Lung (tissue), 12 donors: ENCODE data around the gene WDR90. TPM values are rescaled to one million over a fixed set of nuclear protein-coding genes. Genes with fewer than 3 reads are reported as not detected.

Experiments
- ATAC-seq: fragments of 200-7000 bp; cut with Tn5 transposase; one replicate; pipeline ENCODE4 v1.9.1; 2020; ENCODE audit warnings: moderate number of reproducible peaks; ENCODE audit not compliant: insufficient read depth, low FRiP score
- DNase-seq, 3 donors: peaks; one replicate each; pipeline ENCODE4 v3.0.0-alpha.2; 2013 to 2017
- H3K27ac ChIP-seq, 2 donors: one replicate each; pipeline ENCODE4 v1.5.1; 2013; ENCODE audit warnings: mild to moderate bottlenecking in 2 of 2, moderate library complexity in 2 of 2, control low read depth in 1 of 2, inconsistent platforms in 1 of 2, low read depth in 1 of 2, low read length in 1 of 2
- H3K27me3 ChIP-seq, 3 donors: one replicate each; pipeline ENCODE4 v1.5.1; 2013; ENCODE audit warnings: low read length in 2 of 3; ENCODE audit not compliant: control insufficient read depth in 3 of 3, insufficient read depth in 3 of 3
- H3K36me3 ChIP-seq, 4 donors: one replicate each; pipeline ENCODE4 v1.5.1; 2013; ENCODE audit warnings: low read length in 4 of 4, mild to moderate bottlenecking in 1 of 4, moderate library complexity in 1 of 4; ENCODE audit not compliant: control insufficient read depth in 4 of 4, insufficient read depth in 4 of 4
- H3K4me1 ChIP-seq, 5 donors: one replicate each; pipeline ENCODE4 v1.5.1; 2013; ENCODE audit warnings: low read length in 5 of 5, mild to moderate bottlenecking in 2 of 5, moderate library complexity in 1 of 5; ENCODE audit not compliant: control insufficient read depth in 5 of 5, insufficient read depth in 5 of 5
- H3K4me3 ChIP-seq: one replicate; pipeline ENCODE4 v1.5.1; 2013; ENCODE audit warnings: mild to moderate bottlenecking, control low read depth, moderate library complexity
- H3K9ac ChIP-seq, 2 donors: one replicate each; pipeline ENCODE4 v1.5.1; 2013; ENCODE audit warnings: low read length in 2 of 2, control low read depth in 1 of 2; ENCODE audit not compliant: insufficient read depth in 1 of 2
- H3K9me3 ChIP-seq, 4 donors: one replicate each; pipeline ENCODE4 v1.5.1; 2013; ENCODE audit warnings: low read length in 3 of 4, mild to moderate bottlenecking in 1 of 4, moderate library complexity in 1 of 4; ENCODE audit not compliant: control insufficient read depth in 4 of 4, insufficient read depth in 3 of 4
- CTCF ChIP-seq: IDR thresholded peaks from 2 replicates; pipeline ENCODE4 v1.5.1; 2012; ENCODE audit warnings: mild to moderate bottlenecking; ENCODE audit errors: control extremely low read depth, extremely low read depth
- WGBS, 2 donors: extraction: QIAGEN DNeasy Blood & Tissue Kit; methylation state at CpG; one replicate each; pipeline ENCODE4 v1.1.7; 2013; 5-methylcytosine and 5-hydroxymethylcytosine counted together
- polyA plus RNA-seq, 2 donors: library from polyadenylated mRNA; stranded (reverse); fragments of 200-250 nt; gene quantifications; one replicate each; pipeline ENCODE4 v1.2.1, GENCODE V29; 2013
- total RNA-seq, 2 donors: library from RNA; depleted of rRNA in 1 of 2; stranded (reverse); fragments of >200 nt in 1 of 2; gene quantifications; one replicate each; pipeline ENCODE4 v1.2.1, GENCODE V29; 2014 to 2021
- donor health status: control.
- donor health status: control.
- donor health status: Bipolar disorder and iron deficiency.
- donor health status: healthy.
- donor health status: DM: yes; HTN: yes; CAD: no.

WDR90 gene
- total and polyA plus RNA-seq, 4 donors = 18.6 to 74.2 (median 27.9) TPM

- ATAC-seq = peak; percentile 1
- H3K9ac ChIP-seq = peak overlapping the region in 1 of 2 donors; percentile 46
- H3K4me1 ChIP-seq = peaks cover 0 to 30% (median 10%) of the 10 kb centered on the region in 5 donors
- no peaks in the 10 kb centered on the region for H3K9me3 ChIP-seq
- peak overlapping the region; percentile 97 to 98 for H3K27ac ChIP-seq
- WGBS, 2 donors = 3 to 4% methylated on average over 45 to 55 of the region's 55 CpGs
- peak overlapping the region; percentile 86 for H3K4me3 ChIP-seq
- no peak for DNase-seq
- peaks cover 0 to 18% (median 0%) of the 10 kb centered on the region in 4 donors for H3K36me3 ChIP-seq
- H3K27me3 ChIP-seq = no peaks in the 10 kb centered on the region
- no peak for TF ChIP-seq CTCF
Observed at GRCh38 chr16:635573-636205, 13.5 kb upstream of the WDR90 start.

GRCh38 chr16:636206-637080 is 12.7 kb upstream of the WDR90 start, which contains the start of gene METTL26:
METTL26 (minus strand) TSS chr16:636305; CDS start chr16:636290, 15 bp downstream.
- peaks cover 0 to 18% (median 0%) of the 10 kb centered on the region in 4 donors for H3K36me3 ChIP-seq
- peak; percentile 95 to 96 (median 96) for DNase-seq
- H3K4me3 ChIP-seq = peak within 1 kb of the TSS; percentile 86
- no peaks in the 10 kb centered on the region for H3K9me3 ChIP-seq
- H3K27ac ChIP-seq = peak within 1 kb of the TSS; percentile 97 to 98
- peaks cover 0 to 27% (median 7%) of the 10 kb centered on the region in 5 donors for H3K4me1 ChIP-seq
- ATAC-seq = peak; percentile 89
- peak within 1 kb of the TSS; percentile 46 to 94 for H3K9ac ChIP-seq
- WGBS, 2 donors = 0% methylated on average over 84 to 91 of the region's 91 CpGs
- TF ChIP-seq CTCF = peak; percentile 1
- H3K27me3 ChIP-seq = no peaks in the 10 kb centered on the region

- Histone ChIP-seq H3K36me3 (peaks cover 0 to 18% (median 0%) of the 10 kb centered on the region in 4 donors), H3K4me3 (no peak overlapping the region), H3K4me1 (peaks cover 0 to 31% (median 7%) of the 10 kb centered on the region in 5 donors), H3K27me3 (no peaks in the 10 kb centered on the region), H3K9me3 (no peaks in the 10 kb centered on the region), H3K9ac (no peak overlapping the region), H3K27ac (peak overlapping the region; percentile 97 to 98)
- 15 to 18% methylated on average over 51 to 53 of the region's 53 CpGs for WGBS, 2 donors
- peak; percentile 30 to 96 (median 95) for DNase-seq
- peak; percentile 87 for ATAC-seq
- no peak for TF ChIP-seq CTCF
Observed at GRCh38 chr16:637081-638018, 11.8 kb upstream of the WDR90 start.
